ENCODE measurements around the gene EDARADD.
"Not testable (repeated sequence)": the region's sequence is repeated elsewhere in the genome, so short reads cannot be mapped to it uniquely, and the experiment has no call there.

EDARADD gene

GRCh38 chr1:236491469-236492136 is 97.5 kb downstream of the EDARADD start:
- no peak for DNase-seq

GRCh38 chr1:236492378-236492777 is 98.3 kb downstream of the EDARADD start:
- no peak for DNase-seq

- no peak for DNase-seq
These were observed 100.0 kb downstream of the EDARADD start for GRCh38 chr1:236494082-236494481.

- DNase-seq, result no peak
These were observed 100.7 kb downstream of the EDARADD start for GRCh38 chr1:236494586-236495466.

GRCh38 chr1:236495467-236496112 is 101.5 kb downstream of the EDARADD start:
- DNase-seq, result no peak

- no peak for DNase-seq
These were observed 103.8 kb downstream of the EDARADD start for GRCh38 chr1:236497908-236498307.

GRCh38 chr1:236501093-236501492 is 107.0 kb downstream of the EDARADD start:
- DNase-seq, result no peak

GRCh38 chr1:236502579-236502971 is 108.5 kb downstream of the EDARADD start:
- DNase-seq, result no peak

GRCh38 chr1:236502972-236503639 is 109.0 kb downstream of the EDARADD start:
- peak; percentile 65 for DNase-seq

GRCh38 chr1:236504338-236504737 is 110.3 kb downstream of the EDARADD start:
- not testable (repeated sequence) for DNase-seq

- DNase-seq, result peak; percentile 61
These were observed 113.1 kb downstream of the EDARADD start for GRCh38 chr1:236507022-236507700.

- DNase-seq, result no peak
These were observed 114.5 kb downstream of the EDARADD start for GRCh38 chr1:236508593-236509027.

- DNase-seq, result no peak
These were observed 115.1 kb downstream of the EDARADD start for GRCh38 chr1:236509203-236509602.

- DNase-seq, result peak; percentile 67
These were observed 115.7 kb downstream of the EDARADD start for GRCh38 chr1:236509647-236510401.

- DNase-seq, result no peak
These were observed 117.8 kb downstream of the EDARADD start for GRCh38 chr1:236511735-236512418.

- no peak for DNase-seq
These were observed 120.8 kb downstream of the EDARADD start for GRCh38 chr1:236514703-236515442.

GRCh38 chr1:236515443-236515958 is 121.4 kb downstream of the EDARADD start:
- DNase-seq, result no peak

GRCh38 chr1:236516929-236517704 is 123.0 kb downstream of the EDARADD start:
- DNase-seq, result no peak

- DNase-seq, result no peak
These were observed 124.2 kb downstream of the EDARADD start for GRCh38 chr1:236518322-236518721.

Measured in hematopoietic multipotent progenitor cell treated with erythropoietin and hydrocortisone succinate and interleukin-3 and kit ligand, for 6 days (in vitro differentiated cells).